Glomerular visceral epithelial cell (primary cell): Measurements from ENCODE around the gene HK3.

Source experiments
- DNase-seq: peaks from one replicate; pipeline ENCODE4 v3.0.0-alpha.2; 2016; ENCODE audit errors: extremely low spot score

HK3 gene

GRCh38 chr5:176902102-176902814, 3.1 kb upstream of the HK3 start:
- no peak for DNase-seq

GRCh38 chr5:176901260-176902101, 2.3 kb upstream of the HK3 start:
- peak; percentile 57 for DNase-seq

- DNase-seq = no peak
Observed at GRCh38 chr5:176900780-176901204, 1.6 kb upstream of the HK3 start.

- DNase-seq = no peak
Observed at GRCh38 chr5:176899946-176900779, 1.0 kb upstream of the HK3 start.

- no peak for DNase-seq
Observed at GRCh38 chr5:176897263-176897662, 1.9 kb downstream of the HK3 start.

GRCh38 chr5:176895831-176896230, 3.3 kb downstream of the HK3 start:
- DNase-seq = no peak

GRCh38 chr5:176894298-176894697, 4.8 kb downstream of the HK3 start:
- DNase-seq = no peak

GRCh38 chr5:176892663-176893062, 6.5 kb downstream of the HK3 start:
- no peak for DNase-seq

GRCh38 chr5:176891331-176891958, 7.7 kb downstream of the HK3 start:
- DNase-seq = no peak

GRCh38 chr5:176890455-176891330, 8.5 kb downstream of the HK3 start:
- no peak for DNase-seq

- no peak for DNase-seq
Observed at GRCh38 chr5:176889321-176890280, 9.5 kb downstream of the HK3 start.

- DNase-seq = no peak
Observed at GRCh38 chr5:176888865-176889165, 10.3 kb downstream of the HK3 start.

GRCh38 chr5:176888016-176888864, 10.9 kb downstream of the HK3 start:
- no peak for DNase-seq

GRCh38 chr5:176887252-176887849, 11.8 kb downstream of the HK3 start:
- no peak for DNase-seq

GRCh38 chr5:176886336-176887251, 12.6 kb downstream of the HK3 start:
- DNase-seq = no peak

GRCh38 chr5:176884571-176884890, 14.6 kb downstream of the HK3 start:
- no peak for DNase-seq
